NT2/D1 (cell line): Measurements from ENCODE around the gene MFRP.

Experiments used
- SUZ12 ChIP-seq: IDR thresholded peaks from 2 replicates; pipeline ENCODE4 v1.6.1; 2011; ENCODE audit not compliant: insufficient read length, insufficient read depth; ENCODE audit errors: extremely low read depth
- YY1 ChIP-seq: IDR thresholded peaks from 2 replicates; pipeline ENCODE4 v1.6.1; 2011; ENCODE audit not compliant: insufficient read length, insufficient read depth
- ZNF274 ChIP-seq: IDR thresholded peaks from 2 replicates; pipeline ENCODE4 v1.6.1; 2011; ENCODE audit warnings: mild to moderate bottlenecking, low read depth, low read length

- TF ChIP-seq ZNF274 (no peak), YY1 (no peak), SUZ12 (no peak)
Measured at GRCh38 chr11:119305556-119306372, 40.7 kb downstream of the MFRP start.
